Measurements from ENCODE around the gene PCF11.
A peak's percentile ranks its signal among the peaks of the same experiment; 100 is the strongest.

PCF11 gene

DNA sequence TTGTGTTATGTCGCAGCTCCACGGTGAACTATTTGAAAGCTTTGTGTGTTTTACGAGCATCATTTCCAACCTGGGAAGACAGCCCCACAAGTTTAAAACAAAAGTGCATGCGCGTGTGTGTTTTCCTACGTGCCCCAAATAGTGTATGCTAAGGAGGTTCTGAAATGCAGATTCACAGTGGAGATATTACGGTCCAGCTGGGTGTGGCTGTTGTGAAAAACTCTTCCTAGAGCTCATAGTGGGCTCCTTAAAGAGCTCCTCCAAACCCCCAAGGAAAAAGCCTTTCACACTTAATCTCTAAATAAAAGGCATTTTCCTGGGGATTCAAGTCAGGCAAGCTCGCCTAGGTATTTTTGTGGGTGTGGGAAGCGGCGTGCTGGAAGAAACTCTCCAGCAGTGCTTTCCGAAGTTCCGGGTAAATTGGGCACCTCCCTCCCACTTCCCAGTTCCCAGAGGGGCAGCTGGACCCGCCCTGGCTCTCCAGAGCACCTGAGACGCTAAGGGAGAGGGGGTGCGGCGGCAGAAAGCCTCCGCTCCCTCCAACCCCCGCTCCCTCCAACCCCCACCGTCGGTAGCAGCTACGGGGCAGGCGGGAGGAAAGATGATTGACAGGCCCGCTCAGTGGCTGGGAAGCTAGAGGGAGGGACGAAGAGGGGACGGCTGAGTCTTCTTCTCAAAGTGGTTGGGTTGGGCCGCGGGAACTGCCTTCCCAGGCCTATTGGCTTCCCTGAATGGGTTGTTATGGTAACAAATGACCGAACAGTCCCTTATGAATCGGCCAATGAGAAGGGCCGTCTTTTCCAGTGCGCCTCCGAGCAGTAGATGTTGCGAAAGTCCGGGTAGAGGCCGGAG is 561 bp upstream of the PCF11 start:
- DNase-seq, result peak; percentile 100

GRCh38 chr11:83157594-83158356 is 844 bp downstream of the PCF11 start:
- DNase-seq, result peak; percentile 20

DNA sequence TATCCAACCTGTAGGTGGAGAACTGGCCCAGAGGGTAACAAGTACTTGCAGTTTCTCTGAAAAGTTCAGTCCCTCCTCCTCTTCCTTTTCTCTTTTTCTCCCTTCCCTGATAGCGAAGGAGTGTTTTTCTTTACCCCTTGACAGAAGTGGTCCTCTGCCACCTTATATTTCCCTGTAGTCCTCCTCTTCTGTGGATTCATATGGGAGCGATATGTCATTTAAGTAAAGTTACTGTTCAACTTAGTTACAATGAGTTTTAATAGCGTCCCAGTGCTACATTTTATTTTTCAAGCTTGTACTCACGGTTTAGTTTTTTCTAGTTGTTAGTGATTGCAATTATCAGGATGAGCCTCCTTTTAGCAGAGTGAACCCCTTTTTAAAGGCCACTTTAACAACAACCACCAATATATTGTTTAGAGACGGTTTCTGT is 1.4 kb downstream of the PCF11 start:
- DNase-seq, result no peak

DNA sequence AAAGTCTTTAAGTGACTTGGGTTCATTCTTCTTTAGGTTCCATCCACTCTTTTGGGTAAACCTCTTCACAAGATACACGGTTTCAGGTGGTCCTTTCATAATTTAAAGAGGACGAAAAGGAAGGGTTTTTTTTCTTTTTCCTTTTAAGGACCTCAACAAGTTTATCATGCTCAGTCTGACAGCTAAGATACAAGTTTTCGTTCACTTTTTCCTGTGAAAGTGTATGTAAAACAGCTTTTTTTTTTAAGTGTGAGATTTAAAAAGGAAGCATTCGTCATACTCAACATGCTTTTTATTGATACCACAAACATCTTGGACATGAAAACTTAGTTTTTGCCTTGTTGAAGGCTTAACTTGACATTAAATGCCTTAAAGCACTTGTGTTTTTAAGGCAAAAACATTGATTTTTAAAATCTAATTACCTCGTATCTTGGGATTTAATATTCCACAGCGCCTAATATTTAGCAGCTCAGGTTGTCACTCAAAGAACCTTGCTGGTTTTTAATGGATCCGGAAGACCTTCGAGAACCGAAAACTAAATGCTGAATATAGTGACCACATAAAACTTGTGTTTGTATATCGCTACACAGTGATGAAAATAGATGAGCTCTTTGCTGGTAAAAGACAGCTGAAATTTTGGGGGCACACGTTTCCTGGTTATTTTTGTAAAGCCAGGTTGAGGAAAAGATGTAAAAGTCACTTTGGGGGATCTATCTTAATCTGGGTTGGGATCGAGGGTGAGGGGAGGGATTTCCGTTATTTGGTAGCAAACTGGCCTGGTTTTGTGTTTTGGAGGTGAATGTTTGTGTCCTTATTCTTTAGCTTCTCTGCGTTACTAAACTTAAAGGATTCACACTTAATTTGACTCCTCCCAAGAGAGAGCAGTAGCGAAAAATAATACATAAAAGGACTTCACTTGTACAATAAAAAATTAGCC is 2.3 kb downstream of the PCF11 start:
- DNase-seq, result no peak

- DNase-seq, result no peak
These were observed 3.3 kb downstream of the PCF11 start for GRCh38 chr11:83159902-83160865.

- DNase-seq, result no peak
These were observed 4.8 kb downstream of the PCF11 start for GRCh38 chr11:83161610-83162199.

GRCh38 chr11:83162377-83162776 is 5.4 kb downstream of the PCF11 start:
- DNase-seq, result no peak

DNA sequence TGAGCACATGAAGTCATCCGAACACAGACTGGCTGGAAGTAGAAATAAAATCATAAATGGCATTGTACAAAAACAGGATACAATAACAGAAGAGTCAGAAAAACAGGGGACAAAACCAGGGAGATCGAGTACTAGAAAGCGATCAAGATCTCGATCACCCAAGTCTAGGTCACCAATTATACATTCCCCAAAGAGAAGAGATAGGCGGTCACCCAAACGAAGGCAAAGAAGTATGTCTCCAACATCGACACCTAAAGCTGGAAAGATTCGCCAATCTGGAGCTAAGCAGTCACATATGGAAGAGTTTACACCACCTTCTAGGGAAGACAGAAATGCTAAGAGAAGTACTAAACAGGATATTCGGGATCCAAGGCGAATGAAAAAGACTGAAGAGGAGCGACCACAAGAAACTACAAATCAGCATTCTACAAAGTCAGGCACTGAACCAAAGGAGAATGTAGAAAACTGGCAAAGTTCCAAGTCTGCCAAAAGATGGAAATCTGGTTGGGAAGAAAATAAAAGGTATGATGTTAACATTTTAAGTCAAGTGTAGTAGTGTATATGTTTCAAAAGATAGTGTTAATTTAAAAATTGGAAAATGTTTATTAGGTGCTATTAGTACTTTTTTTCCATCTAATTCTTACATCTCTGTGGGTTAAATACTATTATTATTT is 9.4 kb downstream of the PCF11 start:
- no peak for DNase-seq

- no peak for DNase-seq
These were observed 11.8 kb downstream of the PCF11 start for GRCh38 chr11:83168756-83169155.

GRCh38 chr11:83170865-83171264 is 13.9 kb downstream of the PCF11 start:
- no peak for DNase-seq

GRCh38 chr11:83172551-83172950 is 15.6 kb downstream of the PCF11 start:
- no peak for DNase-seq

DNA sequence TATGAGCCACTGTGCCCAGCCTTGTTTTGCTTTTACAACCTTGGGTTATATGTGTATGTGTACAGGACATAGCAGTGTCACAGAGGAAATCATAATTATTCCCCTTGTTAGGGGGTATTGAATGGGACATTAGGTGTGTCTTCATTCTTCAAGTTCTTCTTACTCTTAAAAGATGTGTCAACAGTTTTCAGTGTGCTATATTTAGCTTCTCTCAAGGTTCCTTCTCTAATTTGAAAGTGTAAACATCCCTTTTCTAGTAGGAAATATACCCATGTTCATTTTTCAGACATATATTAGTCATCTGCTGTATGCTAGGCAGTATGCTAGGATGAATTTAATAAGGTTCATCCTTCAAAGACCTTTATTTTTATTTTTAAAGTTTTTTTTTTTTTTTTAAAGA is 17.1 kb downstream of the PCF11 start:
- DNase-seq, result no peak

DNA sequence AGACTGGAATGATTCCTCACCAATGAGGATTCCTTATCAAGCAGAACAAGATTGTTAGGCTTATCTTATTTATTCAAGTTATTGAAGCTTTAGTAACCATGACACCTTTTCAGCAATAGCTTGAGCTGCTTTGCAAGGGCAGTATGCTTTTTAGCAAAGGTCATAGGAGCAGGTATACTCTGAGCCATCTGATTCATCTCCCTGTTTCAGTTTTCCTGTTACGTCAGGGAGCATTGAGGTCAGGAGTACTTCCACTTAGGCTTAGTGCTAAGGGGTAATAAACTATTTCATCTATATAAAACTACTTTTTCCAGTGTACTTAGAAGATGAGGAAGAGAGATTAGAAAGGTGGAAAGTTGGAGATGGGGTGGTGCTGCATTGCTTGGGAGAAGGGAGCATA is 18.9 kb downstream of the PCF11 start:
- no peak for DNase-seq

GRCh38 chr11:83181815-83182214 is 24.9 kb downstream of the PCF11 start:
- DNase-seq, result no peak

DNA sequence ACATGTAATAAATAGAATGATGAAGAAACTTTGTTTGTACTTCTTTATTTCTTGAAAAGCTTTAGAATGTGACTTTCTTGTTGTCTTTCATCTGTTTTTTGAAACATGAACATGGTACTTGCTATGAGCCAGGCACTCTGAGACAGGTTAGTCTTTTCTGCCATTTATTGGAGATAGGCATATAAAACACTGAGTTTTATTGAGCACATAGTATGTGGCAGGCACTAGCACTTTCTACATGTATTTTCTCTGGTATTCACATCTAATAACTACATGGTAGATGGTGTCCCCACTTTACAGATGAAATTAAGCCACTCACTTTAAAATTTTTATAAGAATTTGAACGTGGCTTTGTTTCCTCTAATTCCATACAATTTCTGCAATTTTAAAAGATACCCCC is 28.8 kb downstream of the PCF11 start:
- DNase-seq, result no peak

GRCh38 chr11:83187465-83187864 is 30.5 kb downstream of the PCF11 start:
- no peak for DNase-seq

- no peak for DNase-seq
These were observed 34.6 kb downstream of the PCF11 start for GRCh38 chr11:83191491-83191890.

DNA sequence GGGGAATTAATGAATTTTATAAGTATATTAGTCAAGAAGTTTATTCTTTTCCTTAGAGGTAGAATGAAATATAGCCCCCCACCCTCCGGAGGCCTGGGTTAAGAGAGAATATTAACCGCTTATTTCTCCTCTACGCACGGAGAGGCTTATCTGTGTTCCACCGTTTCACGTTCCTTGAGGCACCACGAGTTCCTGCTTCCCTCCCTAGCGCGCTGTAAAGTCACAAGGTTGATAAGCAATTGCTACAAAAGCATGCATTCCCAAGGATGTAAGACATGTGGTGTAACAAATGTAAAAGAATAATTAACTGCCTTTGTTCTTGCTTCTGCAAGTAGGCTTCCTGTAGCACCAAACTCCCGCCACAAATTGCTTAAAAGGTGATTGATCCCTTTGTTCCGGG is 35.1 kb downstream of the PCF11 start:
- DNase-seq, result no peak

GRCh38 chr11:83192606-83193245 is 35.8 kb downstream of the PCF11 start:
- DNase-seq, result no peak

Measured in NCI-H774 (cell line).